ENCODE data around the gene NGF.
"Not testable (repeated sequence)": the region's sequence is repeated elsewhere in the genome, so short reads cannot be mapped to it uniquely, and the experiment has no call there.

NGF gene

GRCh38 chr1:115337633-115338456 is at the start of gene NGF:
TSS of gene NGF (minus strand) at chr1:115338249. CDS start at chr1:115286795, 51,454 bp downstream.
- DNase-seq = peak; percentile 14

GRCh38 chr1:115383455-115383854 is 45.4 kb upstream of the NGF start:
- not testable (repeated sequence) for DNase-seq

- no peak for DNase-seq
These were observed 41.9 kb upstream of the NGF start for GRCh38 chr1:115379943-115380342.

GRCh38 chr1:115377411-115377810 is 39.4 kb upstream of the NGF start:
- DNase-seq = peak; percentile 9

- no peak for DNase-seq
These were observed 36.5 kb upstream of the NGF start for GRCh38 chr1:115374598-115374997.

GRCh38 chr1:115373305-115373704 is 35.3 kb upstream of the NGF start:
- DNase-seq = no peak

GRCh38 chr1:115365738-115366137 is 27.7 kb upstream of the NGF start:
- no peak for DNase-seq

- no peak for DNase-seq
These were observed 26.7 kb upstream of the NGF start for GRCh38 chr1:115364780-115365155.

GRCh38 chr1:115364046-115364779 is 26.2 kb upstream of the NGF start:
- no peak for DNase-seq

GRCh38 chr1:115363171-115363570 is 25.1 kb upstream of the NGF start:
- no peak for DNase-seq

GRCh38 chr1:115360505-115361129 is 22.6 kb upstream of the NGF start:
- not testable (repeated sequence) for DNase-seq

- not testable (repeated sequence) for DNase-seq
These were observed 21.9 kb upstream of the NGF start for GRCh38 chr1:115359787-115360452.

GRCh38 chr1:115356356-115356755 is 18.3 kb upstream of the NGF start:
- no peak for DNase-seq

GRCh38 chr1:115355069-115355468 is 17.0 kb upstream of the NGF start:
- no peak for DNase-seq

GRCh38 chr1:115351143-115351542 is 13.1 kb upstream of the NGF start:
- no peak for DNase-seq

GRCh38 chr1:115348636-115349035 is 10.6 kb upstream of the NGF start:
- DNase-seq = no peak

GRCh38 chr1:115347282-115347681 is 9.2 kb upstream of the NGF start:
- DNase-seq = no peak

- no peak for DNase-seq
These were observed 5.2 kb upstream of the NGF start for GRCh38 chr1:115343200-115343737.

GRCh38 chr1:115341948-115342347 is 3.9 kb upstream of the NGF start:
- DNase-seq = no peak

- DNase-seq = no peak
These were observed 2.8 kb upstream of the NGF start for GRCh38 chr1:115340879-115341278.

GRCh38 chr1:115338457-115338820 is 390 bp upstream of the NGF start:
- DNase-seq = no peak

GRCh38 chr1:115337276-115337632 is 795 bp downstream of the NGF start:
- DNase-seq = no peak

GRCh38 chr1:115336741-115337140 is 1.3 kb downstream of the NGF start:
- DNase-seq = no peak

Data from NCI-H1092 treated with DMSO at 0.1 percent for 48 hours (cell line).